Effector memory CD4-positive, alpha-beta T cell (primary cell): Measurements from ENCODE around the gene D2HGDH.
"Not testable (repeated sequence)": the region's sequence is repeated elsewhere in the genome, so short reads cannot be mapped to it uniquely, and the experiment has no call there.

Experiments used
- DNase-seq, 3 donors: peaks; one replicate each; pipeline ENCODE4 v3.0.0-alpha.2; 2020
- H3K27ac ChIP-seq: 2 replicates; pipeline ENCODE4 v1.7.0; 2013; ENCODE audit warnings: mild to moderate bottlenecking, low read length, moderate library complexity; ENCODE audit not compliant: insufficient read depth, poor library complexity, severe bottlenecking
- H3K27me3 ChIP-seq: replicated peaks from 2 replicates; pipeline ENCODE4 v1.7.0; 2013; ENCODE audit warnings: mild to moderate bottlenecking, low read length; ENCODE audit not compliant: insufficient read depth, control insufficient read depth, poor library complexity, severe bottlenecking
- H3K36me3 ChIP-seq: 2 replicates; pipeline ENCODE4 v1.7.0; 2013; ENCODE audit warnings: mild to moderate bottlenecking, low read length, moderate library complexity; ENCODE audit not compliant: control insufficient read depth, insufficient read depth
- H3K4me1 ChIP-seq: 2 replicates; pipeline ENCODE4 v1.7.0; 2013; ENCODE audit warnings: low read length, mild to moderate bottlenecking; ENCODE audit not compliant: control insufficient read depth, insufficient read depth, poor library complexity, severe bottlenecking
- H3K4me3 ChIP-seq: 2 replicates; pipeline ENCODE4 v1.7.0; 2013; ENCODE audit warnings: low read length, low read depth, mild to moderate bottlenecking; ENCODE audit not compliant: insufficient read depth, poor library complexity, severe bottlenecking
- H3K9me3 ChIP-seq: 2 replicates; pipeline ENCODE4 v1.7.0; 2013; ENCODE audit warnings: mild to moderate bottlenecking, low read length, moderate library complexity; ENCODE audit not compliant: control insufficient read depth

The D2HGDH gene

DNA sequence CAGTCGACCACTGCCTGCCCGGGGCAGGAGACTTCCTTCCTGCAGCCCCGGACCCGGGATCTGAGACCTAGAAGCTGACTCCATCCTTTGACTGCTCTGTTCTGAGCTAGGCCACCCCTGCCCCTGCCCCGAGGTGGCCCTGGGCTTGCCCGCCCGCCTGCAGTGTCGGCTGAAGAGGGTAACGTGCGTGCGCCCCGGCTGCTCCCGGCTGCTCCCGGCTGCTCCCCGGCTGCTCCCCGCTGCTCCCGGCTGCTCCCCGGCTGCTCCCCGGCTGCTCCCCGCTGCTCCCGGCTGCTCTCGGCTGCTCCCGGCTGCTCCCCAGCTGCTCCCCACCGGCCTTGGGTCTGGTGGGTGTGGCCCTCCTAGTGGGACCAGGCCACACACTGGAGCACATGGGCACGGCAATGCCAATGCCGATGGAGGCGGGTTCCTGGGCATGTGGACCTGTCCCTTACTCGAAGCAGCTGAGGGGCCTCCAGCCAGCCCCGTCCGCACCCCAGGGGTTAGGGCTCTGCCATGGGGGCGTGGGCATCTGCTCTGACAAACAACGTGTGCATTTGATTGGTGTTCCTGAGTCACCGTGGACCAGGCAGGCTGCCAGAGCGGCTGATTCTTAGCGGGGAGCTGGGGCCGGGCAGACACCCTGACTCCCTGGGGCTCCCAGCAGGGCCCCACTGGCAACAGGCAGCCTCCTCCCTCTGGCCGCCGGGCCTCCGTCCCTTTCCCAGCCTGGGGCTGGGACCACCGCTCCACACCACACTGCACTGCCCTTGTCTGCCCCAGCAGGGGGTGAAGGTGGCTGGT, 40.2 kb downstream of the D2HGDH start:
- Histone ChIP-seq H3K36me3 (no peaks in the 10 kb centered on the region), H3K4me3 (no peak overlapping the region), H3K27ac (no peak overlapping the region), H3K27me3 (no peaks in the 10 kb centered on the region), H3K4me1 (peaks cover 6% of the 10 kb centered on the region), H3K9me3 (no peaks in the 10 kb centered on the region)
- DNase-seq = no peak

DNA sequence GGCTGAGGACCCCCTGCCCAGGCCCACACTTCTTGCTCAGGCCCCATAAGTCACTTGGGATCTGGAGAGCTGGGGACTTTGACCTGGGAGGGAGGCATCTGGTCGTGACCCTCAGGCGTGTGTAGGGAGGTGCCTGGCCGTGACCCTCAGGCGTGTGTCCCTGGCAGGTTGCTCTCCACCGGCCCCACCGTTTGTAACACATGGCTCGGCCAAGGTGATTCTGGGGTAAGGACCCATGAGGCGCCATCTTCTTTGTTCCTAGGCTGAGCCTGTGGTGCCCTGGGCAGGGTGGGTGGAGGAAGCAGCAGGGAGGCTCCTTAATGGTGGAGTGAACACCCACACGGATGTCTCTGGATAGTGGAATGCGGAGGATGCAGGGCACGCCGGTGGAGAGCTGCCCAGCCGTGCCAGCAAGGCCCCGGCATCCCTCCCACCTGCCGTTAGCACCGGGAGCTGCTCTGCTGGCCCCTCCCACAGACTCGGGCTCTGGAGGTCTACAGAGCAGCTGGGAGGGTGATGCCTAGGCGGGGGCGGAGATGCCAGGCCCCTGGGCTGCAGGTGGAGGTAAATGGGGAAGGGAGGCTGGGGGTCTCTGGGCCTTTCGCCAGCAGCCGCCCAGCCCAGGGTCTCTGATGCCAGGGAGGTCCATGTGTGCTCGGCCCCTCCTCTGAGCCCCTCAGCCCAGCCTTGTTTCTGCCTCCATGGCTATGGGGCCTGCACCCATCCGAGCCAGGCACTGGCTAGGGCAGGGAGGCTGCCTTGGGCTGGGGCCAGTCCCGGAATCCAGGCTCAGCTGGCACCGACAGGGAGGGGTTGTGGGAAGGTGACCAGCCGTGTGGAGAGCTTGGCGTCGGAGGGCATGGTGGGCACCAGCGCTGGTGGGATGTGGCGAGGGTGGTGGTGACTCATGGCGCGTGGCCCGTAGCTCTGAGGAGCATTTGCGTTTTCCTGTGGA, 41.1 kb downstream of the D2HGDH start:
- peaks cover 6% of the 10 kb centered on the region for H3K4me1 ChIP-seq
- H3K9me3 ChIP-seq = no peaks in the 10 kb centered on the region
- H3K36me3 ChIP-seq = no peaks in the 10 kb centered on the region
- no peak overlapping the region for H3K4me3 ChIP-seq
- no peak overlapping the region for H3K27ac ChIP-seq
- no peaks in the 10 kb centered on the region for H3K27me3 ChIP-seq
- no peak for DNase-seq

DNA sequence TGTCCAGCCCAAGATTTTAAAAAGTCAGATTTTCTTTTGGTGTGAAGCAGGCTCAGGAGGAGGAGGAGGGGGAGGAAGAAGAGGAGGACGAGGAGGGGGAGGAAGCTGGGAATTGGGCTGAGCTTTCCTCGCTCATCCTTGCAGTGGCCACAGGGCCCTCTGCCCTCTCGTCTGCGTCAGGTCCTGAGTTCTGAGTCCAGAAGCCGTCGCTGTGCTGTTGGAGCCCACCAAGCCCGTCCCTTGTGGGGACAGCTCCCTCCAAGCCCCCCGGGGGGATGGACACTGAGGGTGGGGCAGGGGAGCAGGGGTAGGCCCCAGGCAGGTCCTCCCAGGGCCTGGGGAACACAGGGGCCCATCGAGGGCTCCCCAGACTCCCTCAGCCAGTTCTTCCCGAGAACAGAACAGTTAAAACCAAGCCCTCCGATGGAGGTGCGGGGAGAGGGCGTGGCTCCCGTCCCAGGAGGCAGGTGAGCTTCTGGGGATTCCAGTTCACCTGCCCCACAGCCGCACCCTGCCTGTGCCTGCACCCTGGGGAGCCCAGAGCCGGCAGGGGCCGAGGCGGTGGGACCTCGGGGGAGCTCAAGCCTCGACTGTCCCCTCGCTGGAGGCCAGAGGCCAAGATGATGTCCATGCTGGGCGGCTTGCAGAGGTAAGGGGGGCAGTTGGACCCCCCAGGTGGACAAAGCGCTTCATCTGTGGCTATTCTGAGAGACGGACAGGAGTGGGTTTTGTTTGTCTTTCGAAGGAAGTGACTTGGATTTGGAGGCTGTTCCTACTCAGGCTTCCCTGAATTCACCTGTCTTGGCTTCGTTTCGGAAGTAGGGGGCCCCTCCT, 42.1 kb downstream of the D2HGDH start, which contains the start of gene GAL3ST2:
Gene GAL3ST2 (plus strand): TSS at position 487 of the 834 bp plus-strand sequence. CDS start 134 bp downstream, at position 621.
- no peak for DNase-seq
- H3K36me3 ChIP-seq = no peaks in the 10 kb centered on the region

DNA sequence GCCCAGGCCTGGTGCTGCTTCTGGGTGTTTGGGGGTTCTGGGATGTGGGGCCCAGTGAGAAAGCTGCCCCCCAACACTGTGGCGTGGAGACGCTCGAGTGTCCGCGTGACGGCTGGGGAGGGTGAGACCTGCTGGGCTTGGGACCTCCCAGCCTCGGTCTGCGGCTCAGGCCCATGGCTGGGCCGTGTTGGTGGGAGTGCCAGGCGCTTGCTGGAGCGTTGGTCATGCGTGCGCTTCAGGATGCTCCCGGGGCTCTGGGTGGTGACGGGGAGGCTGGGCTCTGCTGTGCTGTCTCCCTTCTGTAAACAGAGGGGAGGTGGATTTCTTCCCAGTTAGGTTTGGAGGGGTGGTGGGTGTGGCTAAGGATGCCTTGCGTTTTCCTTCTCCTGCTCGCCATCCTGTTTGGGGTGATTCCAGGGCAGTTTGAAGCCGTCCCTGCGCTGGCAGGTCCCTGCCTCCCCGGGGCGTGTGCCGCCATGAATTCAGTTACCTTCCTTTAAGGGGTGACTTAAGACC, 42.8 kb downstream of the D2HGDH start:
- Histone ChIP-seq H3K9me3 (no peaks in the 10 kb centered on the region), H3K27me3 (no peaks in the 10 kb centered on the region), H3K27ac (no peak overlapping the region), H3K4me1 (peaks cover 6% of the 10 kb centered on the region), H3K4me3 (no peak overlapping the region), H3K36me3 (no peaks in the 10 kb centered on the region)
- DNase-seq = no peak

More for the DNA sequence above, 42.1 kb downstream of the D2HGDH start, which contains the start of gene GAL3ST2:
- Histone ChIP-seq H3K27ac (no peak within 1 kb of the TSS), H3K4me3 (no peak within 1 kb of the TSS), H3K9me3 (no peaks in the 10 kb centered on the region), H3K27me3 (no peaks in the 10 kb centered on the region), H3K4me1 (peaks cover 6% of the 10 kb centered on the region)

DNA sequence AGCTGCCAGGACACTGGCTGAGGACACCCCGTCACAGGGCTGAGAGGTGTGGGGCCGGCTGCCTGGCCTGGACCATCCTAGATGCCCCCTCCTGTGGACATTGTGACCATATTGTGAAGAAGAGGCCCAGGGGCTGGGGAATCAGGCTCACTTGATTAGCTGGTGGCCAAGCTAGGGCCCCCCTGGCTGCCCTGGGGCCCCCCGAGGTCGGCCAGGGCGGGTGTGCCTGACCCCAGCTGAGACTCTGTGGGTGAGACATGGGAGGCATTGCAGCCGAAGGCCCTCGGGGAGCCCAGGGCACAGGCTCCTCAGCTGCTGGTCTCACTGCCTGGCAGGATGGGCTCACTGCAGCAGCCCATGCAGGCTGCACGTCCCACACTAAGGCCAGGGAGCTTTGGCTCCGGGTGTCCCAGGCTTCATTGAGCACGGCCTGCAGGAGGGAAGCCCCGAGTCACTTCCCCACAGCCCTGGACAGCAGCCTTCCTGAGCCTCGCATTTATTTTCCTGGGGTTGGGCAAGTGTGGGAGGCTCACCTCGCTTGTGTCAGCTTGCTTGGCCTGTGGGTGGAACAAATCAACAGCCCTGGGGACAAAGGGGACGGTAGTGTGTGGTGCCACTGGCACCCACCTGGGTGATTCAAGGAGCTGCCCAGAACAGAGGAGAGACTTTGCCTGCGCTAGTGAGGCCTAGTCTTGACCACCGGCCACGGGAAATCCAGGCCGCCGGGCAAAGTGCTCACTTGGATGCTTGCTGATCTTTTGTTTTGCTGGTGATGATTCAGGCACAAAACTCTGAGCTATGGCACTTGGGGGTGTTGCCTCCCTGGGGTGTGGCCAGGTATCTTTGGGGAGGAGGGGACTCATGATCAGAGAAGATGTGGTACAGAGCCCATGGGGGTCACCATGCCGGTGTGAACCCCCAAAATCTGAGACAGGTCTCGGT, 43.5 kb downstream of the D2HGDH start:
- Histone ChIP-seq H3K4me3 (no peak overlapping the region), H3K4me1 (peaks cover under 1% of the 10 kb centered on the region)
- DNase-seq = no peak

DNA sequence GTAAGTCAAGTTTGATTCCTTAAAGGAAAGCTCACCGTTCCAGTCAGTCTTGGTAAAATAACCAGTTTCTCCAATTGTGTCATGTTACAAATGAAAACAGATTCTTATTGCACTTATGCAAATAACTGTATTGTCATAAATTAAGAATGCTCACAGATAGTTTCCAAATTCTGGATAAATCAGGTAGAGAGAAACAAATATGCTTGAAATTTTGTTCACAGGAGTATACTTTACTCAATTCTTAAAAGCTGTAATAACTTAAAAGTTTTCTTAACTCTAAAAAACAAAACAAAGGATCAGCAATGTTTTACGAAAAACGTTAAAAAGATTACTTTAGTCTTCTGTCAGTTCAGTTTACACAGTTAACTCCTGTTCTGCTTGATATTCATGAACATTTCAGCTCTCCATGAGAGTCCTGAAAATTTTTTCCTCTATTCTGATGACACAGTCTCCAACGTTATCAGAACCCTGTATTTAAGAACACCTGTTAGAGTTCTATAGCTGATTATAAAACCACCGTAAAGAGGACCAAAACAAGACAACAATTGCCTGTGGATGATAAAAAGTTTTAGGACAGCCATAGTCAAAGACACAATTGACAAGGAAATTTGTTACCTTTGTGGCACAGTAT, 46.6 kb downstream of the D2HGDH start:
- H3K36me3 ChIP-seq = no peaks in the 10 kb centered on the region
- H3K27ac ChIP-seq = no peak overlapping the region
- H3K27me3 ChIP-seq = no peaks in the 10 kb centered on the region
- H3K4me1 ChIP-seq = no peaks in the 10 kb centered on the region
- H3K4me3 ChIP-seq = no peak overlapping the region
- DNase-seq = no peak
- H3K9me3 ChIP-seq = no peaks in the 10 kb centered on the region

More for the DNA sequence above, 43.5 kb downstream of the D2HGDH start:
- Histone ChIP-seq H3K9me3 (no peaks in the 10 kb centered on the region), H3K27me3 (no peaks in the 10 kb centered on the region), H3K27ac (no peak overlapping the region), H3K36me3 (no peaks in the 10 kb centered on the region)

DNA sequence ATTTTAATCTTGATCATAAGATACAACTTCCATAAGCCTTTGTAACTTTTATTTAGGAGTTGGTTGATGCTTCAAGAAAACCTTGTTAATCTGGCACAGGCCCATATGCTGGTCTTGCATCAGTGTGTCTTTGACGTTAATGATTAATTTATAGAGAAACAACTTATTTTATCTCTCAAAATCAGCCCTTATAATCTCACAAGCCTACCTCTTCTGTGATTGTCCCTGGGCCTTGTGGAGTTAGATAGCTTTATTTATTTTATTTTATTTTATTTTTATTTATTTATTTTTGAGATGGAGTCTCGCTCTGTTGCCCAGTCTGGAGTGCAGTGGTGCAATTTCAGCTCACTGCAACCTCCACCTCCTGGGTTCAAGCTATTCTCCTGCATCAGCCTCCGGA, 47.6 kb downstream of the D2HGDH start:
- DNase-seq, H3K9me3 ChIP-seq, H3K27ac ChIP-seq, H3K4me1 ChIP-seq, H3K4me3 ChIP-seq, H3K36me3 ChIP-seq, H3K27me3 ChIP-seq: not testable (repeated sequence)

DNA sequence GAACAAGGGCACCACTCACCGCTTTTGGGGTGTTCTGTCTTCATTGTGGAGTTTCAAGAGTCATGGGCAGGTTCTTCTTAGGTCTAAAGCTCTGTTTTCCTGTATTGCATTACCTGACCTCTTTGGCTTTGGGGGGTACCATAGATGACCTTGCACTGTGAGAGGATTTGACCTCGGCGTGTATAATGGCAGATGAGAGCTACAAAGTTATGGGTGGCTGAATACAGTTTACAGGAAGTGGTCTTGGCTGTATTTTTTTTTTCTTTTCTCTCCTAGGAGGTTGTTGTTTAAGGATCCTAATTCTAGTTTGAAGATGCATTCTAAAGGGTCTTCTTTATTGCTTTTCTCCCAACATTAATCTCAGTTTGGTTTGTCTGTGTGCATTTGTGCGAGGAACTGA, 53.7 kb downstream of the D2HGDH start:
- H3K9me3 ChIP-seq = no peaks in the 10 kb centered on the region

More for the DNA sequence above, 53.7 kb downstream of the D2HGDH start:
- H3K36me3 ChIP-seq = no peaks in the 10 kb centered on the region
- no peak for DNase-seq
- H3K4me3 ChIP-seq = no peak overlapping the region
- no peaks in the 10 kb centered on the region for H3K4me1 ChIP-seq
- H3K27me3 ChIP-seq = no peaks in the 10 kb centered on the region
- H3K27ac ChIP-seq = no peak overlapping the region
